Lung (tissue), 12 donors: ENCODE results near the gene NOSTRIN. TPM values are rescaled to one million over a fixed set of nuclear protein-coding genes. Genes with fewer than 3 reads are reported as not detected.

ENCODE experiments used
- ATAC-seq: fragments of 200-7000 bp; cut with Tn5 transposase; one replicate; pipeline ENCODE4 v1.9.1; 2020; ENCODE audit warnings: moderate number of reproducible peaks; ENCODE audit not compliant: insufficient read depth, low FRiP score
- DNase-seq, 3 donors: peaks; one replicate each; pipeline ENCODE4 v3.0.0-alpha.2; 2013 to 2017
- H3K27ac ChIP-seq, 2 donors: one replicate each; pipeline ENCODE4 v1.5.1; 2013; ENCODE audit warnings: mild to moderate bottlenecking in 2 of 2, moderate library complexity in 2 of 2, control low read depth in 1 of 2, inconsistent platforms in 1 of 2, low read depth in 1 of 2, low read length in 1 of 2
- H3K27me3 ChIP-seq, 3 donors: one replicate each; pipeline ENCODE4 v1.5.1; 2013; ENCODE audit warnings: low read length in 2 of 3; ENCODE audit not compliant: control insufficient read depth in 3 of 3, insufficient read depth in 3 of 3
- H3K36me3 ChIP-seq, 4 donors: one replicate each; pipeline ENCODE4 v1.5.1; 2013; ENCODE audit warnings: low read length in 4 of 4, mild to moderate bottlenecking in 1 of 4, moderate library complexity in 1 of 4; ENCODE audit not compliant: control insufficient read depth in 4 of 4, insufficient read depth in 4 of 4
- H3K4me1 ChIP-seq, 5 donors: one replicate each; pipeline ENCODE4 v1.5.1; 2013; ENCODE audit warnings: low read length in 5 of 5, mild to moderate bottlenecking in 2 of 5, moderate library complexity in 1 of 5; ENCODE audit not compliant: control insufficient read depth in 5 of 5, insufficient read depth in 5 of 5
- H3K4me3 ChIP-seq: one replicate; pipeline ENCODE4 v1.5.1; 2013; ENCODE audit warnings: mild to moderate bottlenecking, control low read depth, moderate library complexity
- H3K9ac ChIP-seq, 2 donors: one replicate each; pipeline ENCODE4 v1.5.1; 2013; ENCODE audit warnings: low read length in 2 of 2, control low read depth in 1 of 2; ENCODE audit not compliant: insufficient read depth in 1 of 2
- H3K9me3 ChIP-seq, 4 donors: one replicate each; pipeline ENCODE4 v1.5.1; 2013; ENCODE audit warnings: low read length in 3 of 4, mild to moderate bottlenecking in 1 of 4, moderate library complexity in 1 of 4; ENCODE audit not compliant: control insufficient read depth in 4 of 4, insufficient read depth in 3 of 4
- CTCF ChIP-seq: IDR thresholded peaks from 2 replicates; pipeline ENCODE4 v1.5.1; 2012; ENCODE audit warnings: mild to moderate bottlenecking; ENCODE audit errors: control extremely low read depth, extremely low read depth
- WGBS, 2 donors: extraction: QIAGEN DNeasy Blood & Tissue Kit; methylation state at CpG; one replicate each; pipeline ENCODE4 v1.1.7; 2013; 5-methylcytosine and 5-hydroxymethylcytosine counted together
- polyA plus RNA-seq, 2 donors: library from polyadenylated mRNA; stranded (reverse); fragments of 200-250 nt; gene quantifications; one replicate each; pipeline ENCODE4 v1.2.1, GENCODE V29; 2013
- total RNA-seq, 2 donors: library from RNA; depleted of rRNA in 1 of 2; stranded (reverse); fragments of >200 nt in 1 of 2; gene quantifications; one replicate each; pipeline ENCODE4 v1.2.1, GENCODE V29; 2014 to 2021
- donor health status: control.
- donor health status: control.
- donor health status: Bipolar disorder and iron deficiency.
- donor health status: healthy.
- donor health status: DM: yes; HTN: yes; CAD: no.

The NOSTRIN gene
- total and polyA plus RNA-seq, 4 donors, result 15.5 to 57.5 (median 33.7) TPM

GRCh38 chr2:168758970-168759820, 43.2 kb upstream of the NOSTRIN start:
- Histone ChIP-seq H3K4me3 (no peak overlapping the region), H3K9ac (no peak overlapping the region), H3K4me1 (peaks cover 0 to 13% (median 0%) of the 10 kb centered on the region in 5 donors), H3K36me3 (no peaks in the 10 kb centered on the region), H3K27me3 (no peaks in the 10 kb centered on the region), H3K9me3 (no peaks in the 10 kb centered on the region), H3K27ac (no peak overlapping the region)
- WGBS, 2 donors, result 22 to 26% methylated on average over 3 of the region's 3 CpGs
- DNase-seq (peak; percentile 22 to 75 (median 68)), ATAC-seq (no peak)
- TF ChIP-seq CTCF, result peak; percentile 39

- TF ChIP-seq CTCF, result no peak
- no peak overlapping the region for H3K9ac ChIP-seq
- 53 to 76% methylated on average over 1 of the region's 1 CpG for WGBS, 2 donors
- no peaks in the 10 kb centered on the region for H3K27me3 ChIP-seq
- no peak for DNase-seq
- no peak overlapping the region for H3K27ac ChIP-seq
- peaks cover 0 to 3% (median 0%) of the 10 kb centered on the region in 5 donors for H3K4me1 ChIP-seq
- no peaks in the 10 kb centered on the region for H3K9me3 ChIP-seq
- no peak overlapping the region for H3K4me3 ChIP-seq
- ATAC-seq, result no peak
- H3K36me3 ChIP-seq, result peaks cover 2 to 5% (median 3%) of the 10 kb centered on the region in 4 donors
These were observed 37.0 kb upstream of the NOSTRIN start for GRCh38 chr2:168765401-168765800.

- peaks cover 0 to 6% (median 0%) of the 10 kb centered on the region in 5 donors for H3K4me1 ChIP-seq
- H3K36me3 ChIP-seq, result peaks cover 2 to 5% (median 3%) of the 10 kb centered on the region in 4 donors
- no peak overlapping the region for H3K27ac ChIP-seq
- ATAC-seq (no peak), DNase-seq (no peak)
- no peak for TF ChIP-seq CTCF
- no peak overlapping the region for H3K4me3 ChIP-seq
- H3K9me3 ChIP-seq, result no peaks in the 10 kb centered on the region
- H3K9ac ChIP-seq, result no peak overlapping the region
- WGBS, 2 donors, result 84 to 86% methylated on average over 2 of the region's 2 CpGs
- H3K27me3 ChIP-seq, result no peaks in the 10 kb centered on the region
These were observed 35.8 kb upstream of the NOSTRIN start for GRCh38 chr2:168766600-168766999.
